ENCODE results near the gene PHACTR3.

- TF ChIP-seq CTCF (IDR thresholded peaks at IDR 0.05) = no peak
- TF ChIP-seq ZFX (IDR thresholded peaks at IDR 0.05; ENCODE audit: borderline replicate concordance) = no peak
Observed at GRCh38 chr20:59812286-59813125, 208.2 kb downstream of the PHACTR3 start.
